Measurements from ENCODE around the gene FREM2.

Gene FREM2

DNA sequence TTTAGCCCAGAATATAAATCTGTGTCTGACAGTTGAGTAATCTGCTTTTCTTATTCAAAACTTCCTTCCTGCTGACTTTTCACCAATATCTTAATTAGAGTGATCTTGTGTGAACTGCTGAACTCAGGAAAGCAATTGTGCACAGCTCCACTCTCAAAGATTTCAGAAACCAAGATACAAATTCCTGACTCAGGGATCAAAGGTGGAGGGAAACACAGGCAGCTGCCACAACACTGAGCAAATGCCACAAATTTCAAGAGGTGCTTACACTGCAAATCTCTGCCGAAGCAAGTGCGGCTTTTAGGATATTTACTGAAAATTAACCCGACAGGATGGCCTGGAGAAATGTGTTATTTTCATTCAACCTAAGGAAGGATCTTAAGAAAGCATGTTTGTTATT, 192.4 kb downstream of the FREM2 start:
- no peak overlapping the region for H2AFZ ChIP-seq (ENCODE audit: low read depth, low read length, severe bottlenecking)
- H3K9ac ChIP-seq (ENCODE audit: low read length): no peak overlapping the region
- no peak overlapping the region for H3K4me3 ChIP-seq (ENCODE audit: insufficient read depth, low read length, poor library complexity, severe bottlenecking)
- H3K4me2 ChIP-seq (ENCODE audit: low read depth, low read length, poor library complexity, severe bottlenecking): no peak overlapping the region
- H4K20me1 ChIP-seq (ENCODE audit: low read depth, low read length): no peaks in the 10 kb centered on the region
- no peaks in the 10 kb centered on the region for H3K9me3 ChIP-seq (ENCODE audit: insufficient read depth, low read length)
- no peaks in the 10 kb centered on the region for H3K79me2 ChIP-seq (ENCODE audit: insufficient read depth, low read length)
- no peak overlapping the region for H3K27ac ChIP-seq (ENCODE audit: low read depth, low read length)
- TF ChIP-seq, protein P1, sequence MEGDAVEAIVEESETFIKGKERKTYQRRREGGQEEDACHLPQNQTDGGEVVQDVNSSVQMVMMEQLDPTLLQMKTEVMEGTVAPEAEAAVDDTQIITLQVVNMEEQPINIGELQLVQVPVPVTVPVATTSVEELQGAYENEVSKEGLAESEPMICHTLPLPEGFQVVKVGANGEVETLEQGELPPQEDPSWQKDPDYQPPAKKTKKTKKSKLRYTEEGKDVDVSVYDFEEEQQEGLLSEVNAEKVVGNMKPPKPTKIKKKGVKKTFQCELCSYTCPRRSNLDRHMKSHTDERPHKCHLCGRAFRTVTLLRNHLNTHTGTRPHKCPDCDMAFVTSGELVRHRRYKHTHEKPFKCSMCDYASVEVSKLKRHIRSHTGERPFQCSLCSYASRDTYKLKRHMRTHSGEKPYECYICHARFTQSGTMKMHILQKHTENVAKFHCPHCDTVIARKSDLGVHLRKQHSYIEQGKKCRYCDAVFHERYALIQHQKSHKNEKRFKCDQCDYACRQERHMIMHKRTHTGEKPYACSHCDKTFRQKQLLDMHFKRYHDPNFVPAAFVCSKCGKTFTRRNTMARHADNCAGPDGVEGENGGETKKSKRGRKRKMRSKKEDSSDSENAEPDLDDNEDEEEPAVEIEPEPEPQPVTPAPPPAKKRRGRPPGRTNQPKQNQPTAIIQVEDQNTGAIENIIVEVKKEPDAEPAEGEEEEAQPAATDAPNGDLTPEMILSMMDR (IDR thresholded peaks at IDR 0.05; ENCODE audit: insufficient read depth, low read length, poor library complexity, severe bottlenecking): no peak
- TF ChIP-seq EZH2phosphoT487 (conservative IDR thresholded peaks at IDR 0.05; ENCODE audit: low read length): no peak
- peaks cover 4% of the 10 kb centered on the region; the same call in 1 of the 2 replicates for H3K27me3 ChIP-seq (ENCODE audit: low read length)
- no peaks in the 10 kb centered on the region for H3F3A ChIP-seq (ENCODE audit: insufficient read depth)
- no peaks in the 10 kb centered on the region for H3K36me3 ChIP-seq (ENCODE audit: low read length)
- H3K9me2 ChIP-seq (replicated peaks; ENCODE audit: insufficient read depth, low read length): no peaks in the 10 kb centered on the region

DNA sequence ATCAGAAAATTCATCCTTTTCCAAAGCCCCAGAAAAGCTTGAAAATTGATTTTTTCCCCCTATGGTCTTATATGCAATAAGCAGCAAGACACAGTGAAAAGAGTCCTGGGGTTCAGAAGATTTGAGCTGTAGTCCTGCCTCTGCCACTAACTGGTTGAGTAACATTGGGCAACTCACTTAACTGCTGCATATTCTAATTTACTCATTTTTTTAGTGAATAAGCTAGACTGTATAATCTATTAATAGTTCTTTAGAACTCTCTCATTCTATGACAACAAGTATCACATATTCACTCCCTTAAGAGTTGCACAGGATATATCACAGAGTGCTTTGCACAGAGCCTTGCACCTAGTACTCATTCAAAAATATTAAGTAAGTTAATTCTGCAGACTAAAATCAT, 192.9 kb downstream of the FREM2 start:
- Histone ChIP-seq H3F3A (ENCODE audit: insufficient read depth) (no peaks in the 10 kb centered on the region), H3K27me3 (ENCODE audit: low read length) (peaks cover 4% of the 10 kb centered on the region; the same call in 1 of the 2 replicates), H3K79me2 (ENCODE audit: insufficient read depth, low read length) (no peaks in the 10 kb centered on the region), H3K4me3 (ENCODE audit: insufficient read depth, low read length, poor library complexity, severe bottlenecking) (no peak overlapping the region), H3K27ac (ENCODE audit: low read depth, low read length) (no peak overlapping the region), H3K9me3 (ENCODE audit: insufficient read depth, low read length) (no peaks in the 10 kb centered on the region), H3K9me2 (replicated peaks; ENCODE audit: insufficient read depth, low read length) (no peaks in the 10 kb centered on the region), H3K4me2 (ENCODE audit: low read depth, low read length, poor library complexity, severe bottlenecking) (no peak overlapping the region), H3K36me3 (ENCODE audit: low read length) (no peaks in the 10 kb centered on the region), H3K9ac (ENCODE audit: low read length) (no peak overlapping the region), H2AFZ (ENCODE audit: low read depth, low read length, severe bottlenecking) (no peak overlapping the region), H4K20me1 (ENCODE audit: low read depth, low read length) (no peaks in the 10 kb centered on the region)
- TF ChIP-seq, protein P1 (IDR thresholded peaks at IDR 0.05; ENCODE audit: insufficient read depth, low read length, poor library complexity, severe bottlenecking): no peak
- TF ChIP-seq EZH2phosphoT487 (conservative IDR thresholded peaks at IDR 0.05; ENCODE audit: low read length): no peak

DNA sequence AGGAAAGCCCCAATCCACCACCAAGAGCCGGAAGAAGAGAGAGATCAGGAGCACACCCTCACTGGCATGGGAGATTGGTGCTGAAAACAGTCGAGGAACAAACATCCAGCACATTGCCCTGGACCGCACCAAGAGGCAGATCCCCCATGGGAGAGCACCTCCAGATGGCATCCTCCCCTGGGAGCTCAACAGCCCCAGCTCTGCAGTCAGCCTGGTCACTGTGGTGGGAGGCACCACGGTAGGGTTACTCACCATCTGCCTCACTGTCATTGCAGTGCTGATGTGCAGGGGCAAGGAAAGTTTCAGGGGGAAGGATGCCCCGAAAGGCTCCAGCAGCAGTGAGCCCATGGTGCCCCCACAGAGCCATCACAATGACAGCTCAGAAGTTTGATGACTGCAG, 193.5 kb downstream of the FREM2 start:
- Histone ChIP-seq H4K20me1 (ENCODE audit: low read depth, low read length) (no peaks in the 10 kb centered on the region), H3K4me2 (ENCODE audit: low read depth, low read length, poor library complexity, severe bottlenecking) (no peak overlapping the region), H3K9me2 (replicated peaks; ENCODE audit: insufficient read depth, low read length) (no peaks in the 10 kb centered on the region), H3K9me3 (ENCODE audit: insufficient read depth, low read length) (no peaks in the 10 kb centered on the region), H3K36me3 (ENCODE audit: low read length) (no peaks in the 10 kb centered on the region), H3K4me3 (ENCODE audit: insufficient read depth, low read length, poor library complexity, severe bottlenecking) (no peak overlapping the region), H3K27me3 (ENCODE audit: low read length) (peaks cover 4% of the 10 kb centered on the region; the same call in 1 of the 2 replicates), H3K9ac (ENCODE audit: low read length) (no peak overlapping the region), H3K27ac (ENCODE audit: low read depth, low read length) (no peak overlapping the region), H3F3A (ENCODE audit: insufficient read depth) (no peaks in the 10 kb centered on the region), H3K79me2 (ENCODE audit: insufficient read depth, low read length) (no peaks in the 10 kb centered on the region), H2AFZ (ENCODE audit: low read depth, low read length, severe bottlenecking) (no peak overlapping the region)
- TF ChIP-seq, protein P1 (IDR thresholded peaks at IDR 0.05; ENCODE audit: insufficient read depth, low read length, poor library complexity, severe bottlenecking): no peak
- TF ChIP-seq EZH2phosphoT487 (conservative IDR thresholded peaks at IDR 0.05; ENCODE audit: low read length): no peak
